Testis (tissue), 3 donors: ENCODE data around the gene SIRT4. TPM values are rescaled to one million over a fixed set of nuclear protein-coding genes. Genes with fewer than 3 reads are reported as not detected.
A peak's percentile ranks its signal among the peaks of the same experiment; 100 is the strongest.

Experiments
- DNase-seq: peaks from one replicate; pipeline ENCODE4 v3.0.0-alpha.2; 2019
- H3K27ac ChIP-seq, 2 donors: fragments of 200-600 bp; sonication (generic); one replicate each; pipeline ENCODE4 v1.5.1; 2019
- H3K27me3 ChIP-seq: fragments of 200-600 bp; sonication (generic); one replicate; pipeline ENCODE4 v1.5.1; 2019
- H3K36me3 ChIP-seq: fragments of 200-600 bp; sonication (generic); one replicate; pipeline ENCODE4 v1.5.1; 2017; ENCODE audit warnings: low read depth; ENCODE audit errors: missing control alignments
- H3K4me1 ChIP-seq: fragments of 200-600 bp; sonication (generic); one replicate; pipeline ENCODE4 v1.5.1; 2019
- H3K4me3 ChIP-seq, 2 donors: fragments of 200-600 bp; sonication (generic); one replicate each; pipeline ENCODE4 v1.5.1; 2017 to 2019
- H3K9me3 ChIP-seq: fragments of 200-600 bp; sonication (generic); one replicate; pipeline ENCODE4 v1.5.1; 2017
- POLR2A ChIP-seq: fragments of 450-650 bp; IDR thresholded peaks from one replicate; pipeline ENCODE4 v1.6.1; 2017; ENCODE audit warnings: antibody characterized with exemption, mild to moderate bottlenecking, moderate library complexity
- WGBS, 2 donors: methylation state at CpG; one replicate each; pipeline ENCODE4 v1.1.5; 2018; 5-methylcytosine and 5-hydroxymethylcytosine counted together
- intact Hi-C: fragments of 100-400 bp; cut with DNase I; formaldehyde crosslinking; loops from one replicate; pipeline ENCODE4 v1.15.1; 2023; ENCODE audit warnings: low total_unique reads
- polyA plus RNA-seq: library from polyadenylated mRNA; stranded (reverse); fragments of 350-450 nt; fragmentation: Illumina TruSeq; extraction: RNeasy Lipid Tissue Mini Kit (QIAGEN cat#74804); gene quantifications from one replicate; pipeline ENCODE4 v1.2.3, GENCODE V29; 2014; ENCODE audit warnings: low read depth, low replicate concordance; ENCODE audit not compliant: insufficient read depth
- small RNA-seq, 2 donors: library from RNA; depleted of rRNA; stranded (forward); fragments of <200 nt; gene quantifications; one replicate each; pipeline ENCODE3, GENCODE V24; 2016
- total RNA-seq, 2 donors: library from RNA; depleted of rRNA; stranded (reverse); fragments of >200 nt; gene quantifications; one replicate each; pipeline ENCODE4 v1.2.3, GENCODE V29; 2016
- TF ChIP-seq, protein P1 (sequence below), 3 experiments: fragments of 450-650 bp in 2 of 3; fragments of 200-600 bp in 1 of 3; sonication (generic) in 1 of 3; IDR thresholded peaks; one replicate each; pipeline ENCODE4 v1.5.1; 2016 to 2019; ENCODE audit warnings: antibody characterized with exemption in 3 of 3, mild to moderate bottlenecking in 2 of 3, moderate library complexity in 1 of 3

The SIRT4 gene
- total and polyA plus RNA-seq, 3 donors from 2014 or later: 3.3 to 10.0 (median 5.0) TPM

DNA sequence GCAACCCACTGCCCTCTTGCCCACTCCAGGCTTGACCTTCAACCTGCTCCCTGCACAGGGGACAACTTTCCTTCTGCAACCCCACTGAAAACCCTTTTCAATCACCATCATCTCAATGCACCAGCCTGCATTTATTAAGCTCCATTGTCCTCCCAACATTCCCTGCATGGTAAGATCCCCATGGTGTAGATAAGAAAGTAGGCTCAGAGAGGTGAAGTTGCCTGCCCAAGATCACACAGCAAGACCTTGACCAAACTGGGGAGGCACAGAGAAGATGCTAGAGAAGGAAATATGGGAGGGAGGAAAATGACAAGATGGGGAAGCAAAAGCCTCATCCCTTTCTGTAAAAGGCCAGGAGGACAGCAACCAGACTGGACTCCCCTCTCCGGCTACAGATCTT is 57.0 kb downstream of the SIRT4 start:
- 88 to 100% methylated on average over 1 of the region's 1 CpG for WGBS, 2 donors
- no peaks in the 10 kb centered on the region for H3K9me3 ChIP-seq
- TF ChIP-seq, protein P1, sequence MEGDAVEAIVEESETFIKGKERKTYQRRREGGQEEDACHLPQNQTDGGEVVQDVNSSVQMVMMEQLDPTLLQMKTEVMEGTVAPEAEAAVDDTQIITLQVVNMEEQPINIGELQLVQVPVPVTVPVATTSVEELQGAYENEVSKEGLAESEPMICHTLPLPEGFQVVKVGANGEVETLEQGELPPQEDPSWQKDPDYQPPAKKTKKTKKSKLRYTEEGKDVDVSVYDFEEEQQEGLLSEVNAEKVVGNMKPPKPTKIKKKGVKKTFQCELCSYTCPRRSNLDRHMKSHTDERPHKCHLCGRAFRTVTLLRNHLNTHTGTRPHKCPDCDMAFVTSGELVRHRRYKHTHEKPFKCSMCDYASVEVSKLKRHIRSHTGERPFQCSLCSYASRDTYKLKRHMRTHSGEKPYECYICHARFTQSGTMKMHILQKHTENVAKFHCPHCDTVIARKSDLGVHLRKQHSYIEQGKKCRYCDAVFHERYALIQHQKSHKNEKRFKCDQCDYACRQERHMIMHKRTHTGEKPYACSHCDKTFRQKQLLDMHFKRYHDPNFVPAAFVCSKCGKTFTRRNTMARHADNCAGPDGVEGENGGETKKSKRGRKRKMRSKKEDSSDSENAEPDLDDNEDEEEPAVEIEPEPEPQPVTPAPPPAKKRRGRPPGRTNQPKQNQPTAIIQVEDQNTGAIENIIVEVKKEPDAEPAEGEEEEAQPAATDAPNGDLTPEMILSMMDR (IDR thresholded peaks at IDR 0.05): no peak
- no peak for TF ChIP-seq POLR2A
- no peak overlapping the region for H3K27ac ChIP-seq
- no peaks in the 10 kb centered on the region for H3K27me3 ChIP-seq
- intact Hi-C loops: no loop called here
- no peaks in the 10 kb centered on the region for H3K36me3 ChIP-seq
- DNase-seq: no peak
- no peak overlapping the region for H3K4me3 ChIP-seq
- peaks cover 10% of the 10 kb centered on the region for H3K4me1 ChIP-seq

- no peaks in the 10 kb centered on the region for H3K9me3 ChIP-seq
- 5 to 34% methylated on average over 2 to 46 of the region's 56 CpGs for WGBS, 2 donors
- H3K27me3 ChIP-seq: no peaks in the 10 kb centered on the region
- H3K36me3 ChIP-seq: no peaks in the 10 kb centered on the region
- H3K27ac ChIP-seq: peak overlapping the region in 1 of 2 donors; percentile 15
- DNase-seq: peak; percentile 71
- no peak for TF ChIP-seq POLR2A
- TF ChIP-seq, protein P1 (IDR thresholded peaks at IDR 0.05): no peak
- peaks cover 10% of the 10 kb centered on the region for H3K4me1 ChIP-seq
- peak overlapping the region; percentile 45 to 65 for H3K4me3 ChIP-seq
- intact Hi-C loops: loop anchor here (10.0 kb wide), 1 partner anchor 63 kb away; no protein-coding TSS in a partner anchor
Measured at GRCh38 chr12:120361506-120362208, 59.5 kb downstream of the SIRT4 start.

Small RNA genes lying within 50 kb of the gene (small RNA-seq; reads per million reads assigned to genes)
- 1,331 to 1,504 reads per million in 2 donors for gene RNU4-1
- 578 to 593 reads per million in 2 donors for gene RNU4-2
- 0 reads per million in 2 donors for gene RNU6-1088P

Other genes starting within 250 kb of the SIRT4 start
- 10 to 100 TPM; 21.1 to 27.4 TPM for gene RAB35, start 185.6 kb upstream of the SIRT4 start, total RNA-seq
- gene RAB35, start 185.6 kb upstream of the SIRT4 start, polyA plus RNA-seq: 24.4 TPM
- 100 to 1,000 TPM; 104 to 164 TPM for gene GCN1, start 107.6 kb upstream of the SIRT4 start, total RNA-seq
- 66.3 TPM for gene GCN1, start 107.6 kb upstream of the SIRT4 start, polyA plus RNA-seq
- gene RPLP0, start 101.2 kb upstream of the SIRT4 start, total RNA-seq: 1,000 to 10,000 TPM in 1 of 2 donors, 100 to 1,000 TPM in 1; 733 to 1,607 TPM
- 1,137 TPM for gene RPLP0, start 101.2 kb upstream of the SIRT4 start, polyA plus RNA-seq
- 10 to 100 TPM; 81.8 to 84.9 TPM for gene PXN, start 36.6 kb upstream of the SIRT4 start, total RNA-seq
- 89.6 TPM for gene PXN, start 36.6 kb upstream of the SIRT4 start, polyA plus RNA-seq
- under 1 TPM; under 0.01 TPM for gene RNU4-2, start 10.4 kb upstream of the SIRT4 start, total RNA-seq
- not detected for gene RNU4-2, start 10.4 kb upstream of the SIRT4 start, polyA plus RNA-seq
- gene RNU4-1, start 9.1 kb upstream of the SIRT4 start, total RNA-seq: under 1 TPM; under 0.01 TPM
- not detected for gene RNU4-1, start 9.1 kb upstream of the SIRT4 start, polyA plus RNA-seq
- gene PLA2G1B, start 25.5 kb downstream of the SIRT4 start, total RNA-seq: under 1 TPM in 1 of 2 donors, not detected in 1; 0.94 TPM
- 3.6 TPM for gene PLA2G1B, start 25.5 kb downstream of the SIRT4 start, polyA plus RNA-seq
- gene MSI1, start 66.8 kb downstream of the SIRT4 start, total RNA-seq: 10 to 100 TPM in 1 of 2 donors, 1 to 10 TPM in 1; 7.4 to 14.8 TPM
- 25.1 TPM for gene MSI1, start 66.8 kb downstream of the SIRT4 start, polyA plus RNA-seq
- 100 to 1,000 TPM; 549 to 563 TPM for gene COX6A1, start 135.8 kb downstream of the SIRT4 start, total RNA-seq
- 485 TPM for gene COX6A1, start 135.8 kb downstream of the SIRT4 start, polyA plus RNA-seq
- 10 to 100 TPM; 13.9 to 15.7 TPM for gene TRIAP1, start 144.1 kb downstream of the SIRT4 start, total RNA-seq
- 20.0 TPM for gene TRIAP1, start 144.1 kb downstream of the SIRT4 start, polyA plus RNA-seq
- 10 to 100 TPM; 17.5 to 20.9 TPM for gene GATC, start 144.1 kb downstream of the SIRT4 start, total RNA-seq
- 10.8 TPM for gene GATC, start 144.1 kb downstream of the SIRT4 start, polyA plus RNA-seq
- 100 to 1,000 TPM; 199 to 238 TPM for gene SRSF9, start 167.4 kb downstream of the SIRT4 start, total RNA-seq
- gene SRSF9, start 167.4 kb downstream of the SIRT4 start, polyA plus RNA-seq: 202 TPM
- gene DYNLL1, start 193.8 kb downstream of the SIRT4 start, total RNA-seq: 100 to 1,000 TPM; 404 to 461 TPM
- gene DYNLL1, start 193.8 kb downstream of the SIRT4 start, polyA plus RNA-seq: 725 TPM
- gene COQ5, start 226.8 kb downstream of the SIRT4 start, total RNA-seq: 10 to 100 TPM; 31.3 to 37.4 TPM
- gene COQ5, start 226.8 kb downstream of the SIRT4 start, polyA plus RNA-seq: 51.0 TPM
- gene RNF10, start 232.0 kb downstream of the SIRT4 start, total RNA-seq: 100 to 1,000 TPM; 307 to 370 TPM
- 340 TPM for gene RNF10, start 232.0 kb downstream of the SIRT4 start, polyA plus RNA-seq